ENCODE data around the gene KRTAP3-3. TPM values are rescaled to one million over a fixed set of nuclear protein-coding genes. Genes with fewer than 3 reads are reported as not detected.

The KRTAP3-3 gene
- total RNA-seq, 1 experiment from 2014 or later: not detected

DNA sequence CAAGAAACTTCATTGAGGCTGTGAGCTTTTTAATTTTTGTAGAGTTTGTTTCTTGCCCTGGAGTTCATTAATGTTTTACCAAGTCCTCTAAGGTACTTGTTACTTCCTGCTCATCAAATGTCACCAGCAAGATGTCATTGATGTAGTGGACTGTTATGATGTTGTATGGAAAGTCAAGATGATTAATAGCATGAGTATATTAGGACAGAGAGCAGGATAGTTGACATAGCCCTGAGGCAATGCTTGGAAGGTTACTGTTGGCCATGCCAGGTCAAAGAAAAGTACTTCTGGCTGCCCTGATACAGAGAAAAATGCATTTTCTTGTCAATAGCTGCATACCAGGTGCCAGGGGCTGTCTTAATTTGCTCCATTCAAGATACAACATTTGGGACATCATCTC lies 26.4 kb upstream of the KRTAP3-3 start:
- no peak overlapping the region for H3K27ac Mint-ChIP-seq
- no peaks in the 10 kb centered on the region for H3K36me3 Mint-ChIP-seq
- POLR2A ChIA-PET: no interaction called here
- H3K9me3 Mint-ChIP-seq: peaks cover 13% of the 10 kb centered on the region
- DNase-seq (ENCODE audit: low spot score) (no peak), ATAC-seq (no peak)
- H3K4me3 Mint-ChIP-seq: no peak overlapping the region
- TF ChIP-seq TCF7 (CRISPR knock-in tag; IDR thresholded peaks at IDR 0.05; ENCODE audit: low read depth): no peak
- TF ChIP-seq, protein P1, sequence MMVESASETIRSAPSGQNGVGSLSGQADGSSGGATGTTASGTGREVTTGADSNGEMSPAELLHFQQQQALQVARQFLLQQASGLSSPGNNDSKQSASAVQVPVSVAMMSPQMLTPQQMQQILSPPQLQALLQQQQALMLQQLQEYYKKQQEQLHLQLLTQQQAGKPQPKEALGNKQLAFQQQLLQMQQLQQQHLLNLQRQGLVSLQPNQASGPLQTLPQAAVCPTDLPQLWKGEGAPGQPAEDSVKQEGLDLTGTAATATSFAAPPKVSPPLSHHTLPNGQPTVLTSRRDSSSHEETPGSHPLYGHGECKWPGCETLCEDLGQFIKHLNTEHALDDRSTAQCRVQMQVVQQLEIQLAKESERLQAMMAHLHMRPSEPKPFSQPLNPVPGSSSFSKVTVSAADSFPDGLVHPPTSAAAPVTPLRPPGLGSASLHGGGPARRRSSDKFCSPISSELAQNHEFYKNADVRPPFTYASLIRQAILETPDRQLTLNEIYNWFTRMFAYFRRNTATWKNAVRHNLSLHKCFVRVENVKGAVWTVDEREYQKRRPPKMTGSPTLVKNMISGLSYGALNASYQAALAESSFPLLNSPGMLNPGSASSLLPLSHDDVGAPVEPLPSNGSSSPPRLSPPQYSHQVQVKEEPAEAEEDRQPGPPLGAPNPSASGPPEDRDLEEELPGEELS (CRISPR knock-in tag; IDR thresholded peaks at IDR 0.05): no peak
- TF ChIP-seq, protein P2, sequence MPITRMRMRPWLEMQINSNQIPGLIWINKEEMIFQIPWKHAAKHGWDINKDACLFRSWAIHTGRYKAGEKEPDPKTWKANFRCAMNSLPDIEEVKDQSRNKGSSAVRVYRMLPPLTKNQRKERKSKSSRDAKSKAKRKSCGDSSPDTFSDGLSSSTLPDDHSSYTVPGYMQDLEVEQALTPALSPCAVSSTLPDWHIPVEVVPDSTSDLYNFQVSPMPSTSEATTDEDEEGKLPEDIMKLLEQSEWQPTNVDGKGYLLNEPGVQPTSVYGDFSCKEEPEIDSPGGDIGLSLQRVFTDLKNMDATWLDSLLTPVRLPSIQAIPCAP (CRISPR knock-in tag; IDR thresholded peaks at IDR 0.05): no peak
- no peak for TF ChIP-seq IRF2 (CRISPR knock-in tag; IDR thresholded peaks at IDR 0.05; ENCODE audit: borderline replicate concordance, low read depth)
- no peak for TF ChIP-seq JUN (CRISPR knock-in tag; IDR thresholded peaks at IDR 0.05)
- TF ChIP-seq, protein P3, sequence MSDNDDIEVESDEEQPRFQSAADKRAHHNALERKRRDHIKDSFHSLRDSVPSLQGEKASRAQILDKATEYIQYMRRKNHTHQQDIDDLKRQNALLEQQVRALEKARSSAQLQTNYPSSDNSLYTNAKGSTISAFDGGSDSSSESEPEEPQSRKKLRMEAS (CRISPR knock-in tag; IDR thresholded peaks at IDR 0.05): no peak
- no peak for TF ChIP-seq ZNF263 (CRISPR knock-in tag; IDR thresholded peaks at IDR 0.05; ENCODE audit: low read depth)
- TF ChIP-seq NR1H2 (CRISPR knock-in tag; IDR thresholded peaks at IDR 0.05): no peak
- TF ChIP-seq, protein P4, sequence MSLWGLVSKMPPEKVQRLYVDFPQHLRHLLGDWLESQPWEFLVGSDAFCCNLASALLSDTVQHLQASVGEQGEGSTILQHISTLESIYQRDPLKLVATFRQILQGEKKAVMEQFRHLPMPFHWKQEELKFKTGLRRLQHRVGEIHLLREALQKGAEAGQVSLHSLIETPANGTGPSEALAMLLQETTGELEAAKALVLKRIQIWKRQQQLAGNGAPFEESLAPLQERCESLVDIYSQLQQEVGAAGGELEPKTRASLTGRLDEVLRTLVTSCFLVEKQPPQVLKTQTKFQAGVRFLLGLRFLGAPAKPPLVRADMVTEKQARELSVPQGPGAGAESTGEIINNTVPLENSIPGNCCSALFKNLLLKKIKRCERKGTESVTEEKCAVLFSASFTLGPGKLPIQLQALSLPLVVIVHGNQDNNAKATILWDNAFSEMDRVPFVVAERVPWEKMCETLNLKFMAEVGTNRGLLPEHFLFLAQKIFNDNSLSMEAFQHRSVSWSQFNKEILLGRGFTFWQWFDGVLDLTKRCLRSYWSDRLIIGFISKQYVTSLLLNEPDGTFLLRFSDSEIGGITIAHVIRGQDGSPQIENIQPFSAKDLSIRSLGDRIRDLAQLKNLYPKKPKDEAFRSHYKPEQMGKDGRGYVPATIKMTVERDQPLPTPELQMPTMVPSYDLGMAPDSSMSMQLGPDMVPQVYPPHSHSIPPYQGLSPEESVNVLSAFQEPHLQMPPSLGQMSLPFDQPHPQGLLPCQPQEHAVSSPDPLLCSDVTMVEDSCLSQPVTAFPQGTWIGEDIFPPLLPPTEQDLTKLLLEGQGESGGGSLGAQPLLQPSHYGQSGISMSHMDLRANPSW (CRISPR knock-in tag; conservative IDR thresholded peaks at IDR 0.05; ENCODE audit: low read depth): no peak
- TF ChIP-seq ZNF423 (CRISPR knock-in tag; IDR thresholded peaks at IDR 0.05): no peak
- TF ChIP-seq, protein P5, sequence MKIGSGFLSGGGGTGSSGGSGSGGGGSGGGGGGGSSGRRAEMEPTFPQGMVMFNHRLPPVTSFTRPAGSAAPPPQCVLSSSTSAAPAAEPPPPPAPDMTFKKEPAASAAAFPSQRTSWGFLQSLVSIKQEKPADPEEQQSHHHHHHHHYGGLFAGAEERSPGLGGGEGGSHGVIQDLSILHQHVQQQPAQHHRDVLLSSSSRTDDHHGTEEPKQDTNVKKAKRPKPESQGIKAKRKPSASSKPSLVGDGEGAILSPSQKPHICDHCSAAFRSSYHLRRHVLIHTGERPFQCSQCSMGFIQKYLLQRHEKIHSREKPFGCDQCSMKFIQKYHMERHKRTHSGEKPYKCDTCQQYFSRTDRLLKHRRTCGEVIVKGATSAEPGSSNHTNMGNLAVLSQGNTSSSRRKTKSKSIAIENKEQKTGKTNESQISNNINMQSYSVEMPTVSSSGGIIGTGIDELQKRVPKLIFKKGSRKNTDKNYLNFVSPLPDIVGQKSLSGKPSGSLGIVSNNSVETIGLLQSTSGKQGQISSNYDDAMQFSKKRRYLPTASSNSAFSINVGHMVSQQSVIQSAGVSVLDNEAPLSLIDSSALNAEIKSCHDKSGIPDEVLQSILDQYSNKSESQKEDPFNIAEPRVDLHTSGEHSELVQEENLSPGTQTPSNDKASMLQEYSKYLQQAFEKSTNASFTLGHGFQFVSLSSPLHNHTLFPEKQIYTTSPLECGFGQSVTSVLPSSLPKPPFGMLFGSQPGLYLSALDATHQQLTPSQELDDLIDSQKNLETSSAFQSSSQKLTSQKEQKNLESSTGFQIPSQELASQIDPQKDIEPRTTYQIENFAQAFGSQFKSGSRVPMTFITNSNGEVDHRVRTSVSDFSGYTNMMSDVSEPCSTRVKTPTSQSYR (CRISPR knock-in tag; IDR thresholded peaks at IDR 0.05): no peak
- TF ChIP-seq HMGA2 (CRISPR knock-in tag; IDR thresholded peaks at IDR 0.05): no peak
- no peak for TF ChIP-seq ZNF317 (CRISPR knock-in tag; IDR thresholded peaks at IDR 0.05; ENCODE audit: borderline replicate concordance, low read depth)
- no peak for TF ChIP-seq ZBTB21 (CRISPR knock-in tag; IDR thresholded peaks at IDR 0.05; ENCODE audit: borderline replicate concordance)
- TF ChIP-seq EMX1 (CRISPR knock-in tag; IDR thresholded peaks at IDR 0.05): no peak
- TF ChIP-seq, protein P6, sequence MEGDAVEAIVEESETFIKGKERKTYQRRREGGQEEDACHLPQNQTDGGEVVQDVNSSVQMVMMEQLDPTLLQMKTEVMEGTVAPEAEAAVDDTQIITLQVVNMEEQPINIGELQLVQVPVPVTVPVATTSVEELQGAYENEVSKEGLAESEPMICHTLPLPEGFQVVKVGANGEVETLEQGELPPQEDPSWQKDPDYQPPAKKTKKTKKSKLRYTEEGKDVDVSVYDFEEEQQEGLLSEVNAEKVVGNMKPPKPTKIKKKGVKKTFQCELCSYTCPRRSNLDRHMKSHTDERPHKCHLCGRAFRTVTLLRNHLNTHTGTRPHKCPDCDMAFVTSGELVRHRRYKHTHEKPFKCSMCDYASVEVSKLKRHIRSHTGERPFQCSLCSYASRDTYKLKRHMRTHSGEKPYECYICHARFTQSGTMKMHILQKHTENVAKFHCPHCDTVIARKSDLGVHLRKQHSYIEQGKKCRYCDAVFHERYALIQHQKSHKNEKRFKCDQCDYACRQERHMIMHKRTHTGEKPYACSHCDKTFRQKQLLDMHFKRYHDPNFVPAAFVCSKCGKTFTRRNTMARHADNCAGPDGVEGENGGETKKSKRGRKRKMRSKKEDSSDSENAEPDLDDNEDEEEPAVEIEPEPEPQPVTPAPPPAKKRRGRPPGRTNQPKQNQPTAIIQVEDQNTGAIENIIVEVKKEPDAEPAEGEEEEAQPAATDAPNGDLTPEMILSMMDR (IDR thresholded peaks at IDR 0.05): no peak
- TF ChIP-seq TEAD1 (CRISPR knock-in tag; IDR thresholded peaks at IDR 0.05): no peak
- TF ChIP-seq, protein P7, sequence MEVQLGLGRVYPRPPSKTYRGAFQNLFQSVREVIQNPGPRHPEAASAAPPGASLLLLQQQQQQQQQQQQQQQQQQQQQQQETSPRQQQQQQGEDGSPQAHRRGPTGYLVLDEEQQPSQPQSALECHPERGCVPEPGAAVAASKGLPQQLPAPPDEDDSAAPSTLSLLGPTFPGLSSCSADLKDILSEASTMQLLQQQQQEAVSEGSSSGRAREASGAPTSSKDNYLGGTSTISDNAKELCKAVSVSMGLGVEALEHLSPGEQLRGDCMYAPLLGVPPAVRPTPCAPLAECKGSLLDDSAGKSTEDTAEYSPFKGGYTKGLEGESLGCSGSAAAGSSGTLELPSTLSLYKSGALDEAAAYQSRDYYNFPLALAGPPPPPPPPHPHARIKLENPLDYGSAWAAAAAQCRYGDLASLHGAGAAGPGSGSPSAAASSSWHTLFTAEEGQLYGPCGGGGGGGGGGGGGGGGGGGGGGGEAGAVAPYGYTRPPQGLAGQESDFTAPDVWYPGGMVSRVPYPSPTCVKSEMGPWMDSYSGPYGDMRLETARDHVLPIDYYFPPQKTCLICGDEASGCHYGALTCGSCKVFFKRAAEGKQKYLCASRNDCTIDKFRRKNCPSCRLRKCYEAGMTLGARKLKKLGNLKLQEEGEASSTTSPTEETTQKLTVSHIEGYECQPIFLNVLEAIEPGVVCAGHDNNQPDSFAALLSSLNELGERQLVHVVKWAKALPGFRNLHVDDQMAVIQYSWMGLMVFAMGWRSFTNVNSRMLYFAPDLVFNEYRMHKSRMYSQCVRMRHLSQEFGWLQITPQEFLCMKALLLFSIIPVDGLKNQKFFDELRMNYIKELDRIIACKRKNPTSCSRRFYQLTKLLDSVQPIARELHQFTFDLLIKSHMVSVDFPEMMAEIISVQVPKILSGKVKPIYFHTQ (CRISPR knock-in tag; IDR thresholded peaks at IDR 0.05): no peak
- CTCF ChIA-PET: no interaction called here
- no peaks in the 10 kb centered on the region for H3K27me3 Mint-ChIP-seq (ENCODE audit: low read depth)
- H3K4me1 Mint-ChIP-seq: no peaks in the 10 kb centered on the region

All from WTC11 (cell line).